GM12872 (cell line): ENCODE results near the gene TUFT1.

ENCODE experiments used
- TF ChIP-seq, protein P1 (sequence below): IDR thresholded peaks from 3 replicates; pipeline ENCODE4 v1.5.1; 2011; ENCODE audit warnings: low read depth, mild to moderate bottlenecking, low read length, moderate library complexity; ENCODE audit not compliant: insufficient read depth

The TUFT1 gene

DNA sequence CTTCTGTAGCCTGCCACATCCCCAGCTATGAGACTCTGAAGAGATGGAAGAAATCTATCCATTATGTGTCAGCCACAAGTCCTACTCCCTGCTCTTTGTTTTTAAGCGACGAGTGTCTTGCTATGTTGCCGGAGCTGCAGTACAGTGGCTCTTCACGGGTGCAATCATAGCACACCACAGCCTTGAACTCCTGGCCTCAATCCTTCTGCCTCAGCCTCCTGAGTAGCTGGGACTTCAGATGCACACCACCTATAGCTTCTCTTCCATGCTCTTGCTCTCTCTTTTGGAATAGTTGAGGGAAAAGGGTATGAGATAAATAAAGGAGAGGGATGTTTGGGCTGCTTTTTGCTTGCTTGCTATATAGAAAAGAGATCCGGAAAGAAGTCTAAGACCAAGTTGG is 1.6 kb downstream of the TUFT1 start:
- TF ChIP-seq, protein P1, sequence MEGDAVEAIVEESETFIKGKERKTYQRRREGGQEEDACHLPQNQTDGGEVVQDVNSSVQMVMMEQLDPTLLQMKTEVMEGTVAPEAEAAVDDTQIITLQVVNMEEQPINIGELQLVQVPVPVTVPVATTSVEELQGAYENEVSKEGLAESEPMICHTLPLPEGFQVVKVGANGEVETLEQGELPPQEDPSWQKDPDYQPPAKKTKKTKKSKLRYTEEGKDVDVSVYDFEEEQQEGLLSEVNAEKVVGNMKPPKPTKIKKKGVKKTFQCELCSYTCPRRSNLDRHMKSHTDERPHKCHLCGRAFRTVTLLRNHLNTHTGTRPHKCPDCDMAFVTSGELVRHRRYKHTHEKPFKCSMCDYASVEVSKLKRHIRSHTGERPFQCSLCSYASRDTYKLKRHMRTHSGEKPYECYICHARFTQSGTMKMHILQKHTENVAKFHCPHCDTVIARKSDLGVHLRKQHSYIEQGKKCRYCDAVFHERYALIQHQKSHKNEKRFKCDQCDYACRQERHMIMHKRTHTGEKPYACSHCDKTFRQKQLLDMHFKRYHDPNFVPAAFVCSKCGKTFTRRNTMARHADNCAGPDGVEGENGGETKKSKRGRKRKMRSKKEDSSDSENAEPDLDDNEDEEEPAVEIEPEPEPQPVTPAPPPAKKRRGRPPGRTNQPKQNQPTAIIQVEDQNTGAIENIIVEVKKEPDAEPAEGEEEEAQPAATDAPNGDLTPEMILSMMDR: no peak

DNA sequence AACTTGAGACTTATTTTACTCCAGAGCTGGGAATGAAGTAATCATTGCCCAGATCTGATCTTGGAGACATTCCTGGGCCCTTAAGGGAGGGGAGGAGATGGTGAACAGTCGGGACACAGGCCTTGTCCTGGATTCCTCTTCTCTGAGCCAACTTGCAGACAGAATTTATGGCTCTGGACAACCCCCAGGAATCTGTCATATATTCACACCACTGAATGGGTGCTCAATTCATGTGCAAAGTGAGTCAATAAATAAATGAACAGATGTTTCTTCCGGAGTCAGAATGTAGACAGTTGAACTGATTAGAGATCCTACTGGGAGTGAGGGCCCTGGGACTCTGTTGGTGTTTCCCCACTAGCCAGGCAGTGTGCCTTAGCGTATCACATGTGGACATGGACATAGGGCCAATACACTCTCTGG is 2.6 kb downstream of the TUFT1 start:
- TF ChIP-seq, protein P1: no peak

DNA sequence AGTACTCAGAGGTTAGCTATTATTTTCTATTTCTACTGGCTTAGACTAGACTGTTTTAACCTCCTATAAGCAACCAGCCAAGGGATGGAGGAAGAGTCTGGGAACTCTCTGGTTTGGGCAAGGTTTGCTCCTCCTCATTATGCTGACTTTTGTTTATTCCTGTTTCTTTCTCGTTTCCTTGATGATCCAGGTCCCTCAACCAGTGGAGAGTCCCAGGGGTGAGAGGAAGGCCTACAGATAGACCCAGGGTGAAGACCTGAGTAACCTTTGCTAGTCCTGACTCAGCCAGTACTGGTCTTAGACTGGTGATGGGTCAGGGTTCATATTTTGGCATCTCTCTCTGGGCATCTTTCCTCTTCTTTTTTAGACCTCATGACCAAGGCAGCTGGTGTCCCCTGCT is 5.4 kb downstream of the TUFT1 start:
- TF ChIP-seq, protein P1: no peak

DNA sequence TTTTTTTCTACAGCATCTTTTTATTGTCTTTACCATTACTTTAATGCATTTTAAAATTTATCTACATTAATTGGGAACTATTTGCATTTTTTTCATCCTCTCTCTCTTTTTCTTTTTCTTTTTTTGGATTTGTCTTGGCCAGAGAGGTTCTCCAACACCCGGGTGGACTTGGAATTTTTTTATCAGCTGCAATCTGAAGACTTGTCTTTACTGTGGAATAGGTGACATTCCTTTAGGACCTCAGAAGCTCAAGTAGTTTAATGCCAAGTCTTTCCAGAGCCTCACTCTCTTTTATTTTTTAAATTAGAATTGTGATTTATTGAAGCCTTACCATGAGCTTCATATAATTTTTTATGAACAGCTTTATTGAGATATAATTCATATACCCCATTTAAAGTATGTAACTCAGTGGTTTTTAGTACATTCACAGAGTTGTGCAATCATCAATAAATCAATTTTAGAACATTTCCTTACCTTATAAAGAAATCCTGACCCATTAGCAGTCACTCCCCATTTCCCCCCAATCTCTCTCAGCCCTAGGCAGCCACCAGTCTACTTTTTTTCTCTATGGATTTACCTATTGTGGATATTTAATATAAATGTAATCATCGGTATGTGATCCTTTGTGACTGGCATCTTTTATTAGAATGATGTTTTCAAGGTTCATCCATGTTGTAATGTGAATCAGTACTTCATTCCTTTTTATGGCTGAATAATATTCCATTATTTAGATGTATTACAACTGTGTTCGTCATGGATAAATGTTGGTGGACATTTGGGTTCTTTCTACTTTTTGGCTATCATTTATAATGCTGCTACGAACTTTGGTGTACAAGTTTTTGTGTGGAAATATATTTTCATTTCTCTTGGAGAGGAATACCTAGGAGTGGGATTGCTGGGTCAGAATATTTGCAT is 6.2 kb downstream of the TUFT1 start:
- TF ChIP-seq, protein P1: no peak

DNA sequence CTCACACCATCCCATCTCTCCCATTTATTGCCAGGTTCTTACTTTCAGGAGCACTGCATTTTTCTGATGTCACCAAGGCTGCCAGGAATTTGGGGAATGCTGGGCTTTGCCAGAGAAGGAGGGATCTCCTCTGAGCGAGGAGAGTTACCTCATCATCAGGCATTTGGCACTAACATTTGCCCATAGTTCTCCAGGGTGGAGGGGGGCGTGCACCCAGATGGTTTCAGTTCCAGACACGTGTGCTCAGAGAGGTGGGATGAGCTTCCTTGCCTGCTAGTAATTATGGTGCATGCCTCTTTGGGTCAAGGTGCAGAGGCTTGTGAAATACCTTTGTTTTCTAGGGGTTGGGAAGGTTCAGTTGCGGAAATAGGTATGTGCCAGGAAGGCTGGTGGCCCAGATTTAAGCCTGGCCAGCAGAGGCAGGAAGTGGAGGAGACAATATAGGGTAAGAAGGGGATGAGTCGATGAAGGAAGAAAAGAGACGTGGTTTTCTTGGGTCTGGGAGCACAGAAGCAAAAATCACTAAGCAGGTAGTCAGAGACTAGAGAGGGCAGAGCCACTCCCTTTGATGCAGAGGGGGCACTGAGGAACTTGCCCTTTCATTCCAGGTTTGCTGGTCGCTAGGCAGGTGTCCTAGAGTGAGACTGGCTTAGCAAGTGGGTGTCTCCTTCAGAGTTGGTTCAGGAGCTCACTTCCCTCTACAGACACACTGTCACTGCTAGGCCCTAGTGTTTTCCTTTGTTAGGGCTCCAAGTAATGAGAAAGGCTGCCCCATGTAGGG is 7.2 kb downstream of the TUFT1 start:
- TF ChIP-seq, protein P1: no peak

DNA sequence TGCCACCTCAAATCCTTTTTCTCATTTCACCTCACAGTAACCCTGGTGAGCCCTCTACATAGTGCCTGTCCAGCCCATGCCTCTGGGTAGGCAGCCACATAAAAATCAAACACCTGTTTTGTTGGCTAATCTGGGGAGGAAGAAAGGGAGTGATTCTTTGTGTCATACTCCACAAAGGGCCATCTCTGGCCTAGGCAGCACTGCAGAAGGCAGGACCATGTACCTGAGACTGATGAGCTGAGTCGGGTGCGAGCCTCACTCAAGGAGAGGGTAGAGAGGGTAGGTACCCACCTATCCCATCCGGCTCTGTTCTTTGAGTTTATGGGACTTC is 7.8 kb downstream of the TUFT1 start:
- TF ChIP-seq, protein P1: no peak

DNA sequence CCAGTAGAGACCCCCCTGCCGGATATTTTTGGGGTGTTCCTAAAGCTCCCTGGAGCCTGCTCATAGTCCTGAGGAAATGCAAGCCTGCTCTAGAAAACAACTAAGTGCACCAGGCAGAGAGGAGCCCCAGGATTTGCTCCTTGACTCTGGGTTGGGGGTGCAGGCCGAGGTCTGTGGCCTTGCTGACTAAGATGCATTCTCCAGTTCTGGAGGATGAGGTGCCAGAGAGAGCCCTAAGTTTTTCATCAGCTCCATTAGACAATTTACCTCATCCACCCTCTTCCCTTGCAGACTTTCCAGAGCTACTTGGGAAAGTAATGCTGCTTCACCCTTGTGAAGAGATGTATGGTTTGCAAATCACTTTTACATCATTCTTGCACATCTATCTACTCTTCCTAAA is 9.1 kb downstream of the TUFT1 start:
- TF ChIP-seq, protein P1: no peak
